WTC11 (cell line): ENCODE results near the gene EMP2. TPM values are rescaled to one million over a fixed set of nuclear protein-coding genes. Genes with fewer than 3 reads are reported as not detected.

Source experiments
- ATF1 ChIP-seq: sonication (generic); formaldehyde crosslinking; IDR thresholded peaks from 2 replicates; pipeline ENCODE4 v1.8.1; 2023; ENCODE audit warnings: mild to moderate bottlenecking, moderate library complexity, missing genetic modification reagents
- CREM ChIP-seq: sonication (generic); formaldehyde crosslinking; IDR thresholded peaks from 2 replicates; pipeline ENCODE4 v1.8.1; 2022; ENCODE audit warnings: mild to moderate bottlenecking, missing genetic modification reagents, moderate library complexity
- E2F5 ChIP-seq: sonication (generic); formaldehyde crosslinking; IDR thresholded peaks from 2 replicates; pipeline ENCODE4 v1.8.1; 2022; ENCODE audit warnings: mild to moderate bottlenecking, moderate library complexity, missing genetic modification reagents
- EMX1 ChIP-seq: fragments of 250-450 bp; sonication (Bioruptor Pico); IDR thresholded peaks from 2 replicates; pipeline ENCODE4 v1.8.0; 2021; ENCODE audit warnings: mild to moderate bottlenecking
- ESRRA ChIP-seq: sonication (generic); formaldehyde crosslinking; IDR thresholded peaks from 2 replicates; pipeline ENCODE4 v1.8.1; 2022; ENCODE audit warnings: mild to moderate bottlenecking, missing genetic modification reagents, borderline replicate concordance
- FOXP1 ChIP-seq: sonication (generic); formaldehyde crosslinking; IDR thresholded peaks from 2 replicates; pipeline ENCODE4 v1.8.0; 2022; ENCODE audit warnings: missing genetic modification reagents, mild to moderate bottlenecking, moderate library complexity, borderline replicate concordance
- GTF2I ChIP-seq: fragments of 250-450 bp; sonication (Bioruptor Pico); conservative IDR thresholded peaks from 2 replicates; pipeline ENCODE4 v1.4.0; 2021; ENCODE audit warnings: mild to moderate bottlenecking
- HMGA2 ChIP-seq: fragments of 250-450 bp; sonication (Bioruptor Pico); IDR thresholded peaks from 2 replicates; pipeline ENCODE4 v1.4.0; 2021; ENCODE audit warnings: mild to moderate bottlenecking, moderate library complexity
- IRF1 ChIP-seq: sonication (generic); formaldehyde crosslinking; IDR thresholded peaks from 2 replicates; pipeline ENCODE4 v1.8.0; 2023; ENCODE audit warnings: missing genetic modification reagents
- JUN ChIP-seq: sonication (generic); formaldehyde crosslinking; IDR thresholded peaks from 2 replicates; pipeline ENCODE4 v1.8.0; 2023; ENCODE audit warnings: mild to moderate bottlenecking, missing genetic modification reagents
- MXD4 ChIP-seq: fragments of 250-450 bp; sonication (Bioruptor Pico); IDR thresholded peaks from 2 replicates; pipeline ENCODE4 v1.8.0; 2021; ENCODE audit warnings: mild to moderate bottlenecking, moderate library complexity, borderline replicate concordance
- NFATC4 ChIP-seq: fragments of 250-450 bp; sonication (Bioruptor Pico); IDR thresholded peaks from 2 replicates; pipeline ENCODE4 v1.9.0; 2021; ENCODE audit warnings: mild to moderate bottlenecking
- NFYB ChIP-seq: sonication (generic); formaldehyde crosslinking; conservative IDR thresholded peaks from 2 replicates; pipeline ENCODE4 v1.8.0; 2022; ENCODE audit warnings: low read depth, missing genetic modification reagents
- PRRX2 ChIP-seq: fragments of 250-450 bp; sonication (Bioruptor Pico); IDR thresholded peaks from 2 replicates; pipeline ENCODE4 v1.8.0; 2021; ENCODE audit warnings: mild to moderate bottlenecking
- RORB ChIP-seq: fragments of 250-450 bp; sonication (Bioruptor Pico); IDR thresholded peaks from 2 replicates; pipeline ENCODE4 v1.9.0; 2021; ENCODE audit warnings: mild to moderate bottlenecking
- SP1 ChIP-seq: sonication (generic); formaldehyde crosslinking; conservative IDR thresholded peaks from 2 replicates; pipeline ENCODE4 v1.8.1; 2022; ENCODE audit warnings: missing genetic modification reagents
- TEAD1 ChIP-seq: sonication (generic); formaldehyde crosslinking; IDR thresholded peaks from 2 replicates; pipeline ENCODE4 v1.8.0; 2022; ENCODE audit warnings: mild to moderate bottlenecking, missing genetic modification reagents
- USF2 ChIP-seq: sonication (generic); formaldehyde crosslinking; IDR thresholded peaks from 2 replicates; pipeline ENCODE4 v1.8.1; 2023; ENCODE audit warnings: mild to moderate bottlenecking, missing genetic modification reagents, moderate library complexity
- ZNF263 ChIP-seq: sonication (generic); formaldehyde crosslinking; IDR thresholded peaks from 2 replicates; pipeline ENCODE4 v1.8.1; 2022; ENCODE audit warnings: low read depth, mild to moderate bottlenecking, moderate library complexity, missing genetic modification reagents
- ZSCAN18 ChIP-seq: fragments of 250-450 bp; sonication (Bioruptor Pico); IDR thresholded peaks from 2 replicates; pipeline ENCODE4 v2.1.2; 2022; ENCODE audit warnings: mild to moderate bottlenecking, moderate library complexity
- total RNA-seq: library from RNA; stranded (reverse); gene quantifications from 3 replicates; pipeline ENCODE4 v1.2.3, GENCODE V29; 2021
- TF ChIP-seq, protein P1 (sequence below): sonication (generic); formaldehyde crosslinking; IDR thresholded peaks from 2 replicates; pipeline ENCODE4 v1.8.1; 2023; ENCODE audit warnings: mild to moderate bottlenecking, moderate library complexity, missing genetic modification reagents
- TF ChIP-seq, protein P2 (sequence below): sonication (generic); formaldehyde crosslinking; IDR thresholded peaks from 2 replicates; pipeline ENCODE4 v1.8.1; 2022; ENCODE audit warnings: mild to moderate bottlenecking, missing genetic modification reagents, moderate library complexity, borderline replicate concordance
- TF ChIP-seq, protein P3 (sequence below): fragments of 250-450 bp; sonication (Bioruptor Pico); IDR thresholded peaks from 2 replicates; pipeline ENCODE4 v1.8.0; 2021; ENCODE audit warnings: mild to moderate bottlenecking
- TF ChIP-seq, protein P4 (sequence below): sonication (generic); formaldehyde crosslinking; IDR thresholded peaks from 2 replicates; pipeline ENCODE4 v1.8.0; 2022; ENCODE audit warnings: mild to moderate bottlenecking, missing genetic modification reagents

EMP2 gene
- total RNA-seq, 1 experiment from 2014 or later, result 16.4 TPM

GRCh38 chr16:10579965-10580882 is at the start of gene EMP2 (continued):
- TF ChIP-seq ZNF263 (CRISPR knock-in tag), result no peak; the same call in none of the 2 replicates
- no peak; the same call in none of the 2 replicates for TF ChIP-seq TEAD1
- no peak for TF ChIP-seq HMGA2 (CRISPR knock-in tag)
- TF ChIP-seq, protein P1, sequence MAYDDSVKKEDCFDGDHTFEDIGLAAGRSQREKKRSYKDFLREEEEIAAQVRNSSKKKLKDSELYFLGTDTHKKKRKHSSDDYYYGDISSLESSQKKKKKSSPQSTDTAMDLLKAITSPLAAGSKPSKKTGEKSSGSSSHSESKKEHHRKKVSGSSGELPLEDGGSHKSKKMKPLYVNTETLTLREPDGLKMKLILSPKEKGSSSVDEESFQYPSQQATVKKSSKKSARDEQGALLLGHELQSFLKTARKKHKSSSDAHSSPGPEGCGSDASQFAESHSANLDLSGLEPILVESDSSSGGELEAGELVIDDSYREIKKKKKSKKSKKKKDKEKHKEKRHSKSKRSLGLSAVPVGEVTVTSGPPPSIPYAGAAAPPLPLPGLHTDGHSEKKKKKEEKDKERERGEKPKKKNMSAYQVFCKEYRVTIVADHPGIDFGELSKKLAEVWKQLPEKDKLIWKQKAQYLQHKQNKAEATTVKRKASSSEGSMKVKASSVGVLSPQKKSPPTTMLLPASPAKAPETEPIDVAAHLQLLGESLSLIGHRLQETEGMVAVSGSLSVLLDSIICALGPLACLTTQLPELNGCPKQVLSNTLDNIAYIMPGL (CRISPR knock-in tag), result peak; percentile 97
- no peak for TF ChIP-seq EMX1 (CRISPR knock-in tag)
- no peak for TF ChIP-seq RORB (CRISPR knock-in tag)
- TF ChIP-seq MXD4, result no peak
- 0 out of 2 replicates have a peak, but pooled peaks have one; percentile 18 for TF ChIP-seq JUN
- TF ChIP-seq GTF2I, result no peak
- no peak; the same call in 1 of the 2 replicates for TF ChIP-seq NFYB (CRISPR knock-in tag)
- TF ChIP-seq E2F5, result peak; percentile 65; the same call in 1 of the 2 replicates
- TF ChIP-seq IRF1, result no peak
- TF ChIP-seq, protein P2, sequence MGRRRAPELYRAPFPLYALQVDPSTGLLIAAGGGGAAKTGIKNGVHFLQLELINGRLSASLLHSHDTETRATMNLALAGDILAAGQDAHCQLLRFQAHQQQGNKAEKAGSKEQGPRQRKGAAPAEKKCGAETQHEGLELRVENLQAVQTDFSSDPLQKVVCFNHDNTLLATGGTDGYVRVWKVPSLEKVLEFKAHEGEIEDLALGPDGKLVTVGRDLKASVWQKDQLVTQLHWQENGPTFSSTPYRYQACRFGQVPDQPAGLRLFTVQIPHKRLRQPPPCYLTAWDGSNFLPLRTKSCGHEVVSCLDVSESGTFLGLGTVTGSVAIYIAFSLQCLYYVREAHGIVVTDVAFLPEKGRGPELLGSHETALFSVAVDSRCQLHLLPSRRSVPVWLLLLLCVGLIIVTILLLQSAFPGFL, result peak; percentile 33; the same call in 1 of the 2 replicates
- TF ChIP-seq, protein P3, sequence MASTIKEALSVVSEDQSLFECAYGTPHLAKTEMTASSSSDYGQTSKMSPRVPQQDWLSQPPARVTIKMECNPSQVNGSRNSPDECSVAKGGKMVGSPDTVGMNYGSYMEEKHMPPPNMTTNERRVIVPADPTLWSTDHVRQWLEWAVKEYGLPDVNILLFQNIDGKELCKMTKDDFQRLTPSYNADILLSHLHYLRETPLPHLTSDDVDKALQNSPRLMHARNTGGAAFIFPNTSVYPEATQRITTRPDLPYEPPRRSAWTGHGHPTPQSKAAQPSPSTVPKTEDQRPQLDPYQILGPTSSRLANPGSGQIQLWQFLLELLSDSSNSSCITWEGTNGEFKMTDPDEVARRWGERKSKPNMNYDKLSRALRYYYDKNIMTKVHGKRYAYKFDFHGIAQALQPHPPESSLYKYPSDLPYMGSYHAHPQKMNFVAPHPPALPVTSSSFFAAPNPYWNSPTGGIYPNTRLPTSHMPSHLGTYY, result no peak
- 0 out of 2 replicates have a peak, but pooled peaks have one; percentile 28 for TF ChIP-seq SP1 (CRISPR knock-in tag)
- no peak for TF ChIP-seq USF2 (CRISPR knock-in tag)
- TF ChIP-seq CREM (CRISPR knock-in tag), result peak; percentile 61; the same call in 1 of the 2 replicates
- TF ChIP-seq, protein P4, sequence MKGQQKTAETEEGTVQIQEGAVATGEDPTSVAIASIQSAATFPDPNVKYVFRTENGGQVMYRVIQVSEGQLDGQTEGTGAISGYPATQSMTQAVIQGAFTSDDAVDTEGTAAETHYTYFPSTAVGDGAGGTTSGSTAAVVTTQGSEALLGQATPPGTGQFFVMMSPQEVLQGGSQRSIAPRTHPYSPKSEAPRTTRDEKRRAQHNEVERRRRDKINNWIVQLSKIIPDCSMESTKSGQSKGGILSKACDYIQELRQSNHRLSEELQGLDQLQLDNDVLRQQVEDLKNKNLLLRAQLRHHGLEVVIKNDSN (CRISPR knock-in tag), result peak; percentile 45; the same call in 1 of the 2 replicates
- TF ChIP-seq ZSCAN18 (CRISPR knock-in tag), result no peak
- TF ChIP-seq PRRX2 (CRISPR knock-in tag), result no peak
- TF ChIP-seq FOXP1 (CRISPR knock-in tag), result no peak
- no peak for TF ChIP-seq ESRRA (CRISPR knock-in tag)
- no peak for TF ChIP-seq ATF1 (CRISPR knock-in tag)
- TF ChIP-seq NFATC4 (CRISPR knock-in tag), result no peak
- TF ChIP-seq, all 79 proteins: peak for 13
